ENCODE data around the gene KRT8. TPM values are rescaled to one million over a fixed set of nuclear protein-coding genes. Genes with fewer than 3 reads are reported as not detected.

The KRT8 gene
- total RNA-seq, 2 donors from 2014 or later, result 1,663 to 1,920 TPM

- peaks cover 38% of the 10 kb centered on the region for H3K4me1 Mint-ChIP-seq
- no peak overlapping the region for H3K27ac ChIP-seq (ENCODE audit: low read depth, low read length)
- no peak overlapping the region for H3K4me3 ChIP-seq (ENCODE audit: low read length)
- H3K9ac ChIP-seq (ENCODE audit: extremely low read depth, low read length, poor library complexity, severe bottlenecking), result no peak overlapping the region
- 100% methylated on average over 1 of the region's 1 CpG; no CpG with 5 or more reads in 1 of the 2 experiments for WGBS, 2 experiments (ENCODE audit: insufficient coverage in 1 of 2, insufficient read length in 1 of 2)
- no peaks in the 10 kb centered on the region for H3K9me3 Mint-ChIP-seq
- H3K27ac Mint-ChIP-seq, result no peak overlapping the region
- DNase-seq, result no peak
- H3K4me3 Mint-ChIP-seq, result no peak overlapping the region
- H3K9me3 ChIP-seq (ENCODE audit: control insufficient read depth, low read length), result no peaks in the 10 kb centered on the region
- no peaks in the 10 kb centered on the region for H3K36me3 Mint-ChIP-seq (ENCODE audit: low read depth)
- H3K36me3 ChIP-seq (ENCODE audit: control insufficient read depth, insufficient read depth, low read length), result no peaks in the 10 kb centered on the region
- peaks cover 2% of the 10 kb centered on the region for H3K27me3 Mint-ChIP-seq (ENCODE audit: insufficient read depth)
- H3K4me1 ChIP-seq (ENCODE audit: control insufficient read depth, insufficient read depth, low read length), result peaks cover 12% of the 10 kb centered on the region
- no peak for TF ChIP-seq CTCF (conservative IDR thresholded peaks at IDR 0.05)
- H3K27me3 ChIP-seq (ENCODE audit: control insufficient read depth, insufficient read depth, low read length, poor library complexity, severe bottlenecking), result no peaks in the 10 kb centered on the region
These were observed 12.9 kb upstream of the KRT8 start for GRCh38 chr12:52917800-52918199.

- Mint-ChIP-seq H3K27me3 (ENCODE audit: insufficient read depth) (peaks cover 2% of the 10 kb centered on the region), H3K4me3 (no peak overlapping the region), H3K9me3 (no peaks in the 10 kb centered on the region), H3K27ac (no peak overlapping the region), H3K4me1 (peaks cover 31% of the 10 kb centered on the region), H3K36me3 (ENCODE audit: low read depth) (no peaks in the 10 kb centered on the region)
- Histone ChIP-seq H3K36me3 (ENCODE audit: control insufficient read depth, insufficient read depth, low read length) (no peaks in the 10 kb centered on the region), H3K9me3 (ENCODE audit: control insufficient read depth, low read length) (no peaks in the 10 kb centered on the region), H3K27me3 (ENCODE audit: control insufficient read depth, insufficient read depth, low read length, poor library complexity, severe bottlenecking) (no peaks in the 10 kb centered on the region), H3K9ac (ENCODE audit: extremely low read depth, low read length, poor library complexity, severe bottlenecking) (no peak overlapping the region), H3K27ac (ENCODE audit: low read depth, low read length) (no peak overlapping the region), H3K4me1 (ENCODE audit: control insufficient read depth, insufficient read depth, low read length) (peaks cover 8% of the 10 kb centered on the region), H3K4me3 (ENCODE audit: low read length) (no peak overlapping the region)
- WGBS, 2 experiments (ENCODE audit: insufficient coverage in 1 of 2, insufficient read length in 1 of 2), result 91 to 94% methylated on average over 3 of the region's 3 CpGs
- DNase-seq, result no peak
- no peak for TF ChIP-seq CTCF (conservative IDR thresholded peaks at IDR 0.05)
These were observed 11.3 kb upstream of the KRT8 start for GRCh38 chr12:52916216-52916615.

- H3K36me3 Mint-ChIP-seq (ENCODE audit: low read depth), result no peaks in the 10 kb centered on the region
- Histone ChIP-seq H3K4me3 (ENCODE audit: low read length) (no peak overlapping the region), H3K27ac (ENCODE audit: low read depth, low read length) (no peak overlapping the region), H3K27me3 (ENCODE audit: control insufficient read depth, insufficient read depth, low read length, poor library complexity, severe bottlenecking) (no peaks in the 10 kb centered on the region), H3K9me3 (ENCODE audit: control insufficient read depth, low read length) (no peaks in the 10 kb centered on the region), H3K36me3 (ENCODE audit: control insufficient read depth, insufficient read depth, low read length) (no peaks in the 10 kb centered on the region), H3K9ac (ENCODE audit: extremely low read depth, low read length, poor library complexity, severe bottlenecking) (no peak overlapping the region), H3K4me1 (ENCODE audit: control insufficient read depth, insufficient read depth, low read length) (peaks cover 3% of the 10 kb centered on the region)
- peaks cover 2% of the 10 kb centered on the region for H3K27me3 Mint-ChIP-seq (ENCODE audit: insufficient read depth)
- H3K9me3 Mint-ChIP-seq, result no peaks in the 10 kb centered on the region
- peaks cover 27% of the 10 kb centered on the region for H3K4me1 Mint-ChIP-seq
- DNase-seq, result no peak
- H3K4me3 Mint-ChIP-seq, result no peak overlapping the region
- no peak for TF ChIP-seq CTCF (conservative IDR thresholded peaks at IDR 0.05)
- no peak overlapping the region for H3K27ac Mint-ChIP-seq
- WGBS, 2 experiments (ENCODE audit: insufficient coverage in 1 of 2, insufficient read length in 1 of 2), result 83 to 95% methylated on average over 2 to 5 of the region's 5 CpGs
These were observed 10.8 kb upstream of the KRT8 start for GRCh38 chr12:52915637-52916036.

Measured in endodermal cell (in vitro differentiated cells).